H9 (cell line): Measurements from ENCODE around the gene SEC23IP. TPM values are rescaled to one million over a fixed set of nuclear protein-coding genes. Genes with fewer than 3 reads are reported as not detected.
"Not testable (repeated sequence)": the region's sequence is repeated elsewhere in the genome, so short reads cannot be mapped to it uniquely, and the experiment has no call there.

Experiments used
- DNase-seq: peaks from one replicate; pipeline ENCODE4 v3.0.0-alpha.2; 2017
- H2AFZ ChIP-seq: one replicate; pipeline ENCODE4 v1.6.1; 2013; ENCODE audit warnings: mild to moderate bottlenecking, low read length, control low read depth, moderate library complexity
- H2AK5ac ChIP-seq: 2 replicates; pipeline ENCODE4 v1.6.1; 2013; ENCODE audit warnings: low read length, control low read depth, mixed read lengths; ENCODE audit not compliant: insufficient read length
- H2BK120ac ChIP-seq: one replicate; pipeline ENCODE4 v1.6.1; 2013; ENCODE audit warnings: low read depth, mild to moderate bottlenecking, low read length, control low read depth, inconsistent platforms; ENCODE audit not compliant: poor library complexity, severe bottlenecking
- H2BK12ac ChIP-seq: 2 replicates; pipeline ENCODE4 v1.6.1; 2013; ENCODE audit warnings: low read length, control low read depth, mixed read lengths, low read depth; ENCODE audit not compliant: insufficient read length
- H2BK15ac ChIP-seq: 2 replicates; pipeline ENCODE4 v1.6.1; 2013; ENCODE audit warnings: low read depth, low read length, control low read depth
- H2BK20ac ChIP-seq: one replicate; pipeline ENCODE4 v1.6.1; 2013; ENCODE audit warnings: low read depth, mild to moderate bottlenecking, low read length, control low read depth, inconsistent platforms; ENCODE audit not compliant: poor library complexity, severe bottlenecking
- H2BK5ac ChIP-seq: 2 replicates; pipeline ENCODE4 v1.6.1; 2013; ENCODE audit warnings: low read length, control low read depth, mixed read lengths; ENCODE audit not compliant: insufficient read length
- H3K14ac ChIP-seq: 2 replicates; pipeline ENCODE4 v1.6.1; 2013; ENCODE audit warnings: low read length, control low read depth; ENCODE audit not compliant: insufficient read depth
- H3K18ac ChIP-seq: 2 replicates; pipeline ENCODE4 v1.6.1; 2013; ENCODE audit warnings: low read depth, mild to moderate bottlenecking, mixed read lengths, low read length, control low read depth; ENCODE audit not compliant: insufficient read length
- H3K23ac ChIP-seq: 2 replicates; pipeline ENCODE4 v1.6.1; 2013; ENCODE audit warnings: low read length, control low read depth, mixed read lengths, low read depth; ENCODE audit not compliant: insufficient read length
- H3K23me2 ChIP-seq: 2 replicates; pipeline ENCODE4 v1.6.1; 2013; ENCODE audit warnings: low read depth, mild to moderate bottlenecking, mixed read lengths, low read length, control low read depth; ENCODE audit not compliant: insufficient read length, poor library complexity, severe bottlenecking
- H3K27ac ChIP-seq: 2 replicates; pipeline ENCODE4 v1.5.1; 2013; ENCODE audit warnings: low read length, control low read depth, mixed read lengths, low read depth; ENCODE audit not compliant: insufficient read length
- H3K27me3 ChIP-seq: 2 replicates; pipeline ENCODE4 v1.6.1; 2013; ENCODE audit warnings: low read length, control low read depth, inconsistent platforms; ENCODE audit not compliant: insufficient read depth
- H3K4ac ChIP-seq: 2 replicates; pipeline ENCODE4 v1.6.1; 2013; ENCODE audit warnings: low read depth, mild to moderate bottlenecking, control low read depth, inconsistent platforms, low read length, moderate library complexity
- H3K4me1 ChIP-seq: 2 replicates; pipeline ENCODE4 v1.6.1; 2013; ENCODE audit warnings: low read length, control low read depth, inconsistent platforms; ENCODE audit not compliant: insufficient read depth
- H3K4me2 ChIP-seq: 2 replicates; pipeline ENCODE4 v1.6.1; 2013; ENCODE audit warnings: low read length, control low read depth, mixed read lengths; ENCODE audit not compliant: insufficient read length, insufficient read depth
- H3K56ac ChIP-seq: 2 replicates; pipeline ENCODE4 v1.6.1; 2013; ENCODE audit warnings: low read depth, mild to moderate bottlenecking, mixed read lengths, low read length, control low read depth; ENCODE audit not compliant: insufficient read length
- H3K79me1 ChIP-seq: 2 replicates; pipeline ENCODE4 v1.6.1; 2013; ENCODE audit warnings: low read depth, mild to moderate bottlenecking, moderate library complexity, low read length, control low read depth, inconsistent platforms; ENCODE audit not compliant: insufficient read depth, poor library complexity, severe bottlenecking
- H3K79me2 ChIP-seq: 2 replicates; pipeline ENCODE4 v1.6.1; 2013; ENCODE audit warnings: low read length, control low read depth, inconsistent platforms; ENCODE audit not compliant: insufficient read depth
- H3K9ac ChIP-seq: 2 replicates; pipeline ENCODE4 v1.6.1; 2013; ENCODE audit warnings: low read length, control low read depth, mixed read lengths; ENCODE audit not compliant: insufficient read length; ENCODE audit errors: extremely low read depth
- H3K9me3 ChIP-seq: one replicate; pipeline ENCODE4 v1.6.1; 2013; ENCODE audit warnings: low read depth, low read length, inconsistent platforms; ENCODE audit not compliant: control insufficient read depth
- H3T11ph ChIP-seq: one replicate; pipeline ENCODE4 v1.6.1; 2013; ENCODE audit warnings: mild to moderate bottlenecking, low read length, control low read depth, inconsistent platforms
- H4K20me1 ChIP-seq: one replicate; pipeline ENCODE4 v1.6.1; 2013; ENCODE audit not compliant: control insufficient read depth, insufficient read length, insufficient read depth
- H4K5ac ChIP-seq: 2 replicates; pipeline ENCODE4 v1.6.1; 2013; ENCODE audit warnings: low read depth, mild to moderate bottlenecking, mixed read lengths, low read length, control low read depth; ENCODE audit not compliant: insufficient read length
- H4K8ac ChIP-seq: replicated peaks from 2 replicates; pipeline ENCODE4 v1.6.1; 2013; ENCODE audit warnings: low read length, control low read depth, mixed read lengths, low read depth; ENCODE audit not compliant: insufficient read length
- H4K91ac ChIP-seq: 2 replicates; pipeline ENCODE4 v1.6.1; 2013; ENCODE audit warnings: low read depth, mild to moderate bottlenecking, moderate library complexity, mixed read lengths, low read length, control low read depth; ENCODE audit not compliant: insufficient read length
- H3K27ac Mint-ChIP-seq, 3 experiments: 2 replicates in 2 of 3; 3 replicates in 1 of 3; pipeline ENCODE4 v1.8.0; 2020 to 2021; ENCODE audit warnings: mixed read lengths in 3 of 3, mild to moderate bottlenecking in 1 of 3, moderate library complexity in 1 of 3
- H3K27me3 Mint-ChIP-seq: 2 replicates; pipeline ENCODE4 v1.8.0; 2021; ENCODE audit warnings: low read depth, mild to moderate bottlenecking, moderate library complexity, mixed read lengths
- H3K36me3 Mint-ChIP-seq, 3 experiments: 2 replicates in 2 of 3; 3 replicates in 1 of 3; pipeline ENCODE4 v1.8.0; 2020 to 2021; ENCODE audit warnings: low read depth in 3 of 3, mixed read lengths in 3 of 3; ENCODE audit not compliant: insufficient read depth in 1 of 3
- H3K4me1 Mint-ChIP-seq, 2 experiments: 2 replicates each; pipeline ENCODE4 v1.8.0; 2020; ENCODE audit warnings: mixed read lengths in 2 of 2
- H3K4me3 Mint-ChIP-seq, 2 experiments: 2 replicates in 1 of 2; 3 replicates in 1 of 2; pipeline ENCODE4 v1.8.0; 2020 to 2021; ENCODE audit warnings: mild to moderate bottlenecking in 2 of 2, mixed read lengths in 2 of 2, moderate library complexity in 1 of 2
- H3K9me3 Mint-ChIP-seq, 2 experiments: 2 replicates in 1 of 2; 3 replicates in 1 of 2; pipeline ENCODE4 v1.8.0; 2020; ENCODE audit warnings: mild to moderate bottlenecking in 2 of 2, mixed read lengths in 2 of 2, moderate library complexity in 1 of 2
- WGBS: extraction: QIAGEN DNeasy Blood & Tissue Kit; methylation state at CpG from one replicate; pipeline ENCODE4 v1.1.7; 2013; ENCODE audit warnings: missing lambda C conversion rate, low lambda C conversion rate, mixed read lengths; ENCODE audit not compliant: insufficient read length; ENCODE audit errors: extremely low coverage; 5-methylcytosine and 5-hydroxymethylcytosine counted together
- total RNA-seq: library from RNA; stranded (reverse); gene quantifications from 2 replicates; pipeline ENCODE4 v1.2.1, GENCODE V29; 2021
- TF ChIP-seq, protein P1 (sequence below): fragments of 200-600 bp; sonication (generic); conservative IDR thresholded peaks from 3 replicates; pipeline ENCODE4 v1.8.0; 2021; ENCODE audit warnings: antibody characterized with exemption, mild to moderate bottlenecking

The SEC23IP gene
- total RNA-seq, 1 experiment from 2014 or later = 93.0 TPM

GRCh38 chr10:119878524-119878923 is 14.0 kb upstream of the SEC23IP start:
- DNase-seq = no peak
- Histone ChIP-seq H2BK5ac (no peak overlapping the region), H2BK120ac (no peak overlapping the region), H2BK15ac (no peak overlapping the region), H3T11ph (no peak overlapping the region), H3K4me1 (no peaks in the 10 kb centered on the region), H4K8ac (no peak overlapping the region), H3K4ac (no peak overlapping the region), H4K20me1 (no peaks in the 10 kb centered on the region), H2AK5ac (no peak overlapping the region), H2BK12ac (no peak overlapping the region), H3K56ac (no peak overlapping the region), H3K18ac (no peak overlapping the region), H3K14ac (no peak overlapping the region), H4K5ac (no peak overlapping the region), H3K4me2 (no peak overlapping the region), H2AFZ (no peak overlapping the region), H3K79me2 (no peaks in the 10 kb centered on the region), H3K27ac (no peak overlapping the region), H3K9ac (no peak overlapping the region), H3K79me1 (no peaks in the 10 kb centered on the region), H3K9me3 (no peaks in the 10 kb centered on the region), H4K91ac (no peak overlapping the region), H3K27me3 (no peaks in the 10 kb centered on the region), H3K23ac (no peak overlapping the region), H2BK20ac (no peak overlapping the region), H3K23me2 (peaks cover 3% of the 10 kb centered on the region)
- H3K9me3 Mint-ChIP-seq = no peaks in the 10 kb centered on the region
- WGBS = no CpG with 5 or more reads among the region's 2 CpGs
- TF ChIP-seq, protein P1, sequence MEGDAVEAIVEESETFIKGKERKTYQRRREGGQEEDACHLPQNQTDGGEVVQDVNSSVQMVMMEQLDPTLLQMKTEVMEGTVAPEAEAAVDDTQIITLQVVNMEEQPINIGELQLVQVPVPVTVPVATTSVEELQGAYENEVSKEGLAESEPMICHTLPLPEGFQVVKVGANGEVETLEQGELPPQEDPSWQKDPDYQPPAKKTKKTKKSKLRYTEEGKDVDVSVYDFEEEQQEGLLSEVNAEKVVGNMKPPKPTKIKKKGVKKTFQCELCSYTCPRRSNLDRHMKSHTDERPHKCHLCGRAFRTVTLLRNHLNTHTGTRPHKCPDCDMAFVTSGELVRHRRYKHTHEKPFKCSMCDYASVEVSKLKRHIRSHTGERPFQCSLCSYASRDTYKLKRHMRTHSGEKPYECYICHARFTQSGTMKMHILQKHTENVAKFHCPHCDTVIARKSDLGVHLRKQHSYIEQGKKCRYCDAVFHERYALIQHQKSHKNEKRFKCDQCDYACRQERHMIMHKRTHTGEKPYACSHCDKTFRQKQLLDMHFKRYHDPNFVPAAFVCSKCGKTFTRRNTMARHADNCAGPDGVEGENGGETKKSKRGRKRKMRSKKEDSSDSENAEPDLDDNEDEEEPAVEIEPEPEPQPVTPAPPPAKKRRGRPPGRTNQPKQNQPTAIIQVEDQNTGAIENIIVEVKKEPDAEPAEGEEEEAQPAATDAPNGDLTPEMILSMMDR = no peak
- H3K4me1 Mint-ChIP-seq = peaks cover 5 to 6% of the 10 kb centered on the region in 2 experiments; a peak in 3 of 4 replicates
- H3K27ac Mint-ChIP-seq = no peak overlapping the region
- no peaks in the 10 kb centered on the region for H3K27me3 Mint-ChIP-seq
- H3K36me3 Mint-ChIP-seq = no peaks in the 10 kb centered on the region
- no peak overlapping the region for H3K4me3 Mint-ChIP-seq

DNA sequence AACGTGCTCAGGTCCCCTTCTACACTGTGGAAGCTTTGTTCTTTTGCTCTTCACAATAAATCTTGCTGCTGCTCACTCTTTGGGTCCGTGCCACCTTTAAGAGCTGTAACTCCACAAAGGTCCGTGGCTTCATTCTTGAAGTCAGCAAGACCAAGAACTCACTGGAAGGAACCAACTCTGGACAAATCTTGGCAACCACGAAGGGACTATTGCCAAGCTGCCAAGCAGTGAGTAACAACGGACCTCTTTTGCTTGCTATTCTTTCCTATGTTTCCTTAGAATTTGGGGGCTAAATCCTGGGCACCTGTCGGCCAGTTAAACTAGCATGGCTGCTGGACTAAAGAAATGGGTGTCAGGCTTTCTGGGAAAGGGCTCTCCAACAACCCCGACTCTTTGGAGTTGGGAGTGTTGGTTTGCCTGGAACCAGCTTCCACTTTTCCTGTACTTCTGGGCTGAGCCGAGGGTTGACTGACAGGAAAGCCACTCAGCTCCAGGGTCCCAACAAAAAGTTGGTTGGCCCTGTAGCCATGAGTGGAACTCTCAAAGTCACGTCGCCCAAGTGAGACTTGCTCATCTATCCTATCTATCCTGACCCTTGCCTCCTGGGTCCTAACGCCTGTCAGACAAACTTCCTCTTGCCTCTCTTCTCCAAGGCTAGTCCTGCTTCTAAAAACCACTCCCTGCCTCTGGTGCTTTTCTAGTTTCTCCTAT is 8.5 kb upstream of the SEC23IP start:
- H2AFZ ChIP-seq, H3K4ac ChIP-seq, H3K4me3 Mint-ChIP-seq, H3K9ac ChIP-seq, H2BK120ac ChIP-seq, H3K56ac ChIP-seq, DNase-seq, H3K18ac ChIP-seq, H3K79me1 ChIP-seq, H2BK12ac ChIP-seq, H3K27me3 Mint-ChIP-seq, H3K27ac Mint-ChIP-seq, H3K27ac ChIP-seq, H3K23ac ChIP-seq, H3K4me2 ChIP-seq, H2BK15ac ChIP-seq, H4K8ac ChIP-seq, H3K9me3 ChIP-seq, H2BK5ac ChIP-seq, H3K4me1 ChIP-seq, H3K36me3 Mint-ChIP-seq, H2AK5ac ChIP-seq, H4K5ac ChIP-seq, H4K20me1 ChIP-seq, H3K27me3 ChIP-seq, H3K14ac ChIP-seq, H3K79me2 ChIP-seq, H4K91ac ChIP-seq, H3K9me3 Mint-ChIP-seq, H2BK20ac ChIP-seq, H3T11ph ChIP-seq, H3K23me2 ChIP-seq: not testable (repeated sequence)
- WGBS = no CpG with 5 or more reads among the region's 11 CpGs
- peaks cover 12 to 20% of the 10 kb centered on the region in 2 experiments for H3K4me1 Mint-ChIP-seq
